HG03558 (cell line): ENCODE results near the gene KISS1R.
"Not testable (repeated sequence)": the region's sequence is repeated elsewhere in the genome, so short reads cannot be mapped to it uniquely, and the experiment has no call there.

Experiments
- ATAC-seq: cut with Tn5 transposase; IDR thresholded peaks from one replicate; pipeline ENCODE4 v1.9.1; 2021; ENCODE audit warnings: moderate number of reproducible peaks; ENCODE audit not compliant: unreplicated experiment; ENCODE audit errors: extremely low read depth

The KISS1R gene

GRCh38 chr19:881385-882071 is 35.6 kb upstream of the KISS1R start:
- ATAC-seq = no peak

- no peak for ATAC-seq
Observed at GRCh38 chr19:882871-883497, 34.1 kb upstream of the KISS1R start.

GRCh38 chr19:883661-884211 is 33.4 kb upstream of the KISS1R start:
- ATAC-seq = no peak

- ATAC-seq = no peak
Observed at GRCh38 chr19:884420-885211, 32.5 kb upstream of the KISS1R start.

GRCh38 chr19:885536-886224 is 31.5 kb upstream of the KISS1R start:
- no peak for ATAC-seq

- no peak for ATAC-seq
Observed at GRCh38 chr19:887072-887471, 30.1 kb upstream of the KISS1R start.

GRCh38 chr19:887599-887998 is 29.5 kb upstream of the KISS1R start:
- no peak for ATAC-seq

- no peak for ATAC-seq
Observed at GRCh38 chr19:888581-889385, 28.4 kb upstream of the KISS1R start.

GRCh38 chr19:889662-890295 is 27.4 kb upstream of the KISS1R start:
- ATAC-seq = no peak

- no peak for ATAC-seq
Observed at GRCh38 chr19:890831-891230, 26.3 kb upstream of the KISS1R start.

- not testable (repeated sequence) for ATAC-seq
Observed at GRCh38 chr19:891421-892200, 25.5 kb upstream of the KISS1R start.

GRCh38 chr19:892243-892893 is 24.8 kb upstream of the KISS1R start:
- ATAC-seq = no peak

- ATAC-seq = peak; percentile 58
Observed at GRCh38 chr19:892894-893689, 24.0 kb upstream of the KISS1R start, which contains the start of the genes MED16 and RNU6-9. Gene MED16, minus strand, starts transcription at chr19:893187. Its CDS starts 2,056 bp downstream, at chr19:891131. Gene RNU6-9, plus strand, starts transcription at chr19:893484.

- no peak for ATAC-seq
Observed at GRCh38 chr19:896434-896833, 20.7 kb upstream of the KISS1R start.

- no peak for ATAC-seq
Observed at GRCh38 chr19:896999-897398, 20.1 kb upstream of the KISS1R start.

- no peak for ATAC-seq
Observed at GRCh38 chr19:897442-898039, 19.6 kb upstream of the KISS1R start.

GRCh38 chr19:898663-899062 is 18.5 kb upstream of the KISS1R start:
- no peak for ATAC-seq
